K562 (cell line): ENCODE data around the gene ZMYND8. TPM values are rescaled to one million over a fixed set of nuclear protein-coding genes. Genes with fewer than 3 reads are reported as not detected.
A peak's percentile ranks its signal among the peaks of the same experiment; 100 is the strongest.

Experiments
- DACH1 ChIP-seq: fragments of 450-650 bp; IDR thresholded peaks from 2 replicates; pipeline ENCODE4 v1.6.1; 2018; ENCODE audit not compliant: partially characterized antibody
- GTF2A2 ChIP-seq: IDR thresholded peaks from 2 replicates; pipeline ENCODE4 v1.6.1; 2016; ENCODE audit warnings: mild to moderate bottlenecking, missing genetic modification characterization, missing compliant biosample characterization
- HOMEZ ChIP-seq: fragments of 250-450 bp; sonication (Bioruptor Pico); IDR thresholded peaks from 2 replicates; pipeline ENCODE4 v1.4.0; 2020; ENCODE audit warnings: mild to moderate bottlenecking, moderate library complexity
- JUND ChIP-seq, 2 experiments: IDR thresholded peaks; 2 replicates in 1 of 2; 3 replicates in 1 of 2; pipeline ENCODE4 v1.6.1; 2011; ENCODE audit warnings: borderline replicate concordance in 2 of 2, low read depth in 2 of 2, low read length in 2 of 2, improper control_type of control experiment in 1 of 2, missing biosample characterization in 1 of 2, missing genetic modification characterization in 1 of 2, missing genetic modification reagents in 1 of 2
- SREBF1 ChIP-seq: fragments of 150-350 bp; IDR thresholded peaks from 2 replicates; pipeline ENCODE4 v1.6.1; 2014; ENCODE audit warnings: antibody characterized with exemption, low read depth, low read length, borderline replicate concordance
- STAG1 ChIP-seq: sonication (generic); formaldehyde crosslinking; IDR thresholded peaks from 2 replicates; pipeline ENCODE4 v1.5.0; 2020; ENCODE audit warnings: missing genetic modification reagents, borderline replicate concordance
- TFAM ChIP-seq: fragments of 250-450 bp; sonication (Bioruptor Pico); conservative IDR thresholded peaks from 2 replicates; pipeline ENCODE4 v1.5.0; 2021; ENCODE audit warnings: mild to moderate bottlenecking, moderate library complexity
- ZNF212 ChIP-seq: fragments of 450-650 bp; formaldehyde crosslinking; IDR thresholded peaks from 2 replicates; pipeline ENCODE4 v1.4.0; 2020; ENCODE audit warnings: mild to moderate bottlenecking
- ZNF316 ChIP-seq: fragments of 450-650 bp; IDR thresholded peaks from 2 replicates; pipeline ENCODE4 v1.6.1; 2016
- polyA plus RNA-seq, 8 experiments: library from polyadenylated mRNA; depleted of rRNA in 4 of 8; stranded (reverse) in 5 of 8; unstranded in 3 of 8; fragments of >200 nt; fragmentation: Nextera tagmentation in 2 of 8; fragmentation: Illumina TruSeq in 1 of 8; extraction: Ambion mirVana in 2 of 8; extraction: Trizol in 1 of 8; gene quantifications; 2 replicates each; pipeline versions ENCODE4 v1.2.1 to v1.2.3, GENCODE V29; 2011 to 2014; ENCODE audit warnings: inconsistent platforms in 1 of 8, missing spikeins in 1 of 8
- total RNA-seq, 7 experiments: library from RNA; depleted of rRNA in 6 of 7; stranded (reverse); fragments of >200 nt in 6 of 7; fragmentation: Illumina TruSeq in 2 of 7; extraction: Trizol in 2 of 7; gene quantifications; 2 replicates each; pipeline versions ENCODE4 v1.2.1 to v1.2.3, GENCODE V29; 2011 to 2021; ENCODE audit warnings: low replicate concordance in 1 of 7
- TF ChIP-seq, protein P1 (sequence below), 2 experiments: fragments of 450-650 bp; formaldehyde crosslinking in 1 of 2; IDR thresholded peaks; 2 replicates each; pipeline versions ENCODE4 v1.4.0 to v1.6.1; 2014 to 2020; ENCODE audit warnings: mild to moderate bottlenecking in 2 of 2, borderline replicate concordance in 1 of 2, low read depth in 1 of 2
- TF ChIP-seq, protein P2 (sequence below): fragments of 450-650 bp; IDR thresholded peaks from 2 replicates; pipeline ENCODE4 v1.6.1; 2018; ENCODE audit warnings: mild to moderate bottlenecking, low read depth; ENCODE audit not compliant: partially characterized antibody

Gene ZMYND8
- total and polyA plus RNA-seq, 9 of the 15 experiments (the other 6 are each of a cell fraction or from before 2014, with no cell fraction given), result 31.8 to 148 (median 71.9) TPM

DNA sequence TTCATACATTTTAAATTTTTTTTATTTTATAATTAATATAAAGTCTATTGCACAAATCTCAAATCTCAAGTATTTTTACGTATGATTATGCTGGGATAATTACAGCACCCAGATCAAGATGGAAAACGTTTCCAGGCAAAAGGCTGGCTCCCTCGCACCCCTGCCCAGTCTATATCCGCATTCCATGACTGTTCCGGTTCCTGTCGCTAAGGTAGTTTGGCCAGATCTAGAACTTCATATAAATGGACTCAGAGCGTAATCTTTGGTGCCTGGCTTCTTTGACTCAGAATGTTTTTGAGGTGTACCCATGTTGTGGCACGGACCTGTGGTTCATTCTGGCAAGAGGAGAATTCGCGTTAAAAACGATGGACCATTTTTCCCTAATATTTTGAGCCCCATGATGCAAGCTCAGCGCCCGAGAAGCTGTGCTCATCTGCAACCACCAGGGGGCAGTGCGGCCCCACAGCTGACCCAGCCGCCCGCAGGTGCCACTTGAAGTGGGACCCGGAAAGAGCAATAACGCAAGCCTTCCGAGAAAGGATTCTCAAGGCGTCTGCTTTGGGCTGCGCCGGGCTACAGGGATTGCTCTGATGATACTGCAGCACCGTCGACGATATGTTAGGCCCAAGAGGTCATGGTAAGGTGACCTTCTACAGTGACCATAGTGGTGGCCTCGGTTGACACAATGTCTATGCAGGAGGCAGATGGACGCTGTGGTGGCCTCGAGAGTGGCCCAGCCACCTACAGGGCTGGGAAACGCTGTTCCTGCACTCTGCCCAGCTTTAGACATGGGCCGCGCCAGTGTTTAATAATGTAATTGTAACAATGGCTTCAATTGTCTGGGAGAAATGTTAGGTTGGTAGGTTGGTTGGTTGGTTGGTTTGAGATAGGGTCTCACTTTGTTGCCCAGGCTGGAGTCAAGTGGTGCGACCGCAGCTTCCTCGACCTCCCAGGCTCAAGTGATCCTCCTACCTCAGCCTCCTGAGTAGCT is 160.1 kb downstream of the ZMYND8 start (continued):
- TF ChIP-seq, protein P1, sequence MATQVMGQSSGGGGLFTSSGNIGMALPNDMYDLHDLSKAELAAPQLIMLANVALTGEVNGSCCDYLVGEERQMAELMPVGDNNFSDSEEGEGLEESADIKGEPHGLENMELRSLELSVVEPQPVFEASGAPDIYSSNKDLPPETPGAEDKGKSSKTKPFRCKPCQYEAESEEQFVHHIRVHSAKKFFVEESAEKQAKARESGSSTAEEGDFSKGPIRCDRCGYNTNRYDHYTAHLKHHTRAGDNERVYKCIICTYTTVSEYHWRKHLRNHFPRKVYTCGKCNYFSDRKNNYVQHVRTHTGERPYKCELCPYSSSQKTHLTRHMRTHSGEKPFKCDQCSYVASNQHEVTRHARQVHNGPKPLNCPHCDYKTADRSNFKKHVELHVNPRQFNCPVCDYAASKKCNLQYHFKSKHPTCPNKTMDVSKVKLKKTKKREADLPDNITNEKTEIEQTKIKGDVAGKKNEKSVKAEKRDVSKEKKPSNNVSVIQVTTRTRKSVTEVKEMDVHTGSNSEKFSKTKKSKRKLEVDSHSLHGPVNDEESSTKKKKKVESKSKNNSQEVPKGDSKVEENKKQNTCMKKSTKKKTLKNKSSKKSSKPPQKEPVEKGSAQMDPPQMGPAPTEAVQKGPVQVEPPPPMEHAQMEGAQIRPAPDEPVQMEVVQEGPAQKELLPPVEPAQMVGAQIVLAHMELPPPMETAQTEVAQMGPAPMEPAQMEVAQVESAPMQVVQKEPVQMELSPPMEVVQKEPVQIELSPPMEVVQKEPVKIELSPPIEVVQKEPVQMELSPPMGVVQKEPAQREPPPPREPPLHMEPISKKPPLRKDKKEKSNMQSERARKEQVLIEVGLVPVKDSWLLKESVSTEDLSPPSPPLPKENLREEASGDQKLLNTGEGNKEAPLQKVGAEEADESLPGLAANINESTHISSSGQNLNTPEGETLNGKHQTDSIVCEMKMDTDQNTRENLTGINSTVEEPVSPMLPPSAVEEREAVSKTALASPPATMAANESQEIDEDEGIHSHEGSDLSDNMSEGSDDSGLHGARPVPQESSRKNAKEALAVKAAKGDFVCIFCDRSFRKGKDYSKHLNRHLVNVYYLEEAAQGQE (IDR thresholded peaks at IDR 0.05; ENCODE audit: borderline replicate concordance), result peak; percentile 88
- TF ChIP-seq, protein P1 (CRISPR knock-in tag; IDR thresholded peaks at IDR 0.05; ENCODE audit: low read depth), result no peak
- TF ChIP-seq ZNF212 (CRISPR knock-in tag) (no peak), JUND (IDR thresholded peaks at IDR 0.05; ENCODE audit: borderline replicate concordance, low read depth, low read length) (peak; percentile 57), JUND (tag; IDR thresholded peaks at IDR 0.05; ENCODE audit: borderline replicate concordance, low read depth, low read length) (no peak), ZNF316 (no peak), DACH1 (peak; percentile 40), STAG1 (CRISPR knock-in tag) (peak; percentile 97), GTF2A2 (no peak), TFAM (CRISPR knock-in tag) (no peak), SREBF1 (no peak), HOMEZ (CRISPR knock-in tag) (no peak)
- TF ChIP-seq, protein P2, sequence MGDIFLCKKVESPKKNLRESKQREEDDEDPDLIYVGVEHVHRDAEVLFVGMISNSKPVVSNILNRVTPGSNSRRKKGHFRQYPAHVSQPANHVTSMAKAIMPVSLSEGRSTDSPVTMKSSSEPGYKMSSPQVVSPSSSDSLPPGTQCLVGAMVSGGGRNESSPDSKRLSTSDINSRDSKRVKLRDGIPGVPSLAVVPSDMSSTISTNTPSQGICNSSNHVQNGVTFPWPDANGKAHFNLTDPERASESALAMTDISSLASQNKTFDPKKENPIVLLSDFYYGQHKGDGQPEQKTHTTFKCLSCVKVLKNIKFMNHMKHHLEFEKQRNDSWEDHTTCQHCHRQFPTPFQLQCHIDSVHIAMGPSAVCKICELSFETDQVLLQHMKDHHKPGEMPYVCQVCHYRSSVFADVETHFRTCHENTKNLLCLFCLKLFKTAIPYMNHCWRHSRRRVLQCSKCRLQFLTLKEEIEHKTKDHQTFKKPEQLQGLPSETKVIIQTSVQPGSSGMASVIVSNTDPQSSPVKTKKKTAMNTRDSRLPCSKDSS, result no peak
